OCI-LY1 (cell line): Measurements from ENCODE around the gene PNMA8B.

Experiments used
- H2AFZ ChIP-seq: fragments of 200-600 bp; sonication (generic), shearing (Covaris generic); 2 replicates; pipeline ENCODE4 v1.6.0; 2014; ENCODE audit warnings: antibody characterized with exemption, mild to moderate bottlenecking, low read length
- H3F3A ChIP-seq: fragments of 200-600 bp; sonication (generic), shearing (Covaris generic); 2 replicates; pipeline ENCODE4 v1.6.0; 2014; ENCODE audit warnings: mild to moderate bottlenecking, antibody characterized with exemption, low read length, moderate library complexity; ENCODE audit not compliant: insufficient read depth
- H3K27ac ChIP-seq: fragments of 200-600 bp; sonication (generic); 2 replicates; pipeline ENCODE4 v1.5.1; 2014; ENCODE audit warnings: low read length, mixed run types, mild to moderate bottlenecking, low read depth; ENCODE audit not compliant: poor library complexity, severe bottlenecking
- H3K27me3 ChIP-seq: fragments of 200-600 bp; sonication (generic); 2 replicates; pipeline ENCODE4 v1.6.0; 2014; ENCODE audit warnings: antibody characterized with exemption, mild to moderate bottlenecking, low read length, moderate library complexity; ENCODE audit not compliant: insufficient read depth
- H3K36me3 ChIP-seq: fragments of 200-600 bp; sonication (generic); 2 replicates; pipeline ENCODE4 v1.6.1; 2014; ENCODE audit warnings: mild to moderate bottlenecking, antibody characterized with exemption, low read length, moderate library complexity, mixed read lengths; ENCODE audit not compliant: insufficient read depth
- H3K4me1 ChIP-seq: fragments of 200-600 bp; sonication (generic); 2 replicates; pipeline ENCODE4 v1.5.1; 2014; ENCODE audit warnings: mild to moderate bottlenecking, low read length, moderate library complexity; ENCODE audit not compliant: insufficient read depth, severe bottlenecking
- H3K4me2 ChIP-seq: fragments of 200-600 bp; sonication (generic), shearing (Covaris generic); 2 replicates; pipeline ENCODE4 v1.6.1; 2014; ENCODE audit warnings: low read length
- H3K4me3 ChIP-seq: fragments of 200-600 bp; sonication (generic); 2 replicates; pipeline ENCODE4 v1.5.1; 2014; ENCODE audit warnings: low read length, low read depth, mild to moderate bottlenecking, mixed read lengths; ENCODE audit not compliant: poor library complexity, severe bottlenecking
- H3K79me2 ChIP-seq: fragments of 200-600 bp; shearing (Covaris generic); 2 replicates; pipeline ENCODE4 v1.6.1; 2016; ENCODE audit warnings: mixed run types, low read length, mixed read lengths; ENCODE audit not compliant: insufficient read depth
- H3K9ac ChIP-seq: fragments of 200-600 bp; sonication (generic), shearing (Covaris generic); 2 replicates; pipeline ENCODE4 v1.6.1; 2014; ENCODE audit warnings: mild to moderate bottlenecking, low read length, mixed read lengths
- H3K9me2 ChIP-seq: fragments of 200-600 bp; sonication (generic), shearing (Covaris generic); 2 replicates; pipeline ENCODE4 v1.6.1; 2014; ENCODE audit warnings: low read depth, mild to moderate bottlenecking, low read length, mixed read lengths
- H3K9me3 ChIP-seq: fragments of 200-600 bp; shearing (Covaris generic); 2 replicates; pipeline ENCODE4 v1.6.1; 2014; ENCODE audit warnings: low read length, mixed read lengths
- H4K20me1 ChIP-seq: fragments of 200-600 bp; sonication (generic), shearing (Covaris generic); 2 replicates; pipeline ENCODE4 v1.6.0; 2016; ENCODE audit warnings: mild to moderate bottlenecking, low read length; ENCODE audit not compliant: insufficient read depth
- CTCF ChIP-seq: fragments of 200-600 bp; sonication (generic), shearing (Covaris generic); IDR thresholded peaks from 2 replicates; pipeline ENCODE4 v1.5.1; 2017; ENCODE audit warnings: mild to moderate bottlenecking, antibody characterized with exemption, low read length, moderate library complexity, mixed read lengths
- EZH2 ChIP-seq: fragments of 200-600 bp; sonication (generic), shearing (Covaris generic); IDR thresholded peaks from 2 replicates; pipeline ENCODE4 v1.8.0; 2017; ENCODE audit warnings: borderline replicate concordance, mixed run types, mild to moderate bottlenecking, antibody characterized with exemption, low read length, moderate library complexity, mixed read lengths

PNMA8B gene

GRCh38 chr19:46491975-46492682 lies 3.5 kb downstream of the PNMA8B start:
- Histone ChIP-seq H3K9me2 (no peaks in the 10 kb centered on the region), H4K20me1 (no peaks in the 10 kb centered on the region), H3K4me3 (no peak overlapping the region), H3K27me3 (0 out of 2 replicates have a peak, but pooled peaks cover 3% of the 10 kb centered on the region), H2AFZ (no peak overlapping the region), H3K4me2 (no peak overlapping the region), H3K36me3 (no peaks in the 10 kb centered on the region), H3F3A (no peaks in the 10 kb centered on the region), H3K9ac (no peak overlapping the region), H3K4me1 (no peaks in the 10 kb centered on the region), H3K27ac (no peak overlapping the region), H3K9me3 (no peaks in the 10 kb centered on the region), H3K79me2 (no peaks in the 10 kb centered on the region)
- TF ChIP-seq CTCF: no peak

DNA sequence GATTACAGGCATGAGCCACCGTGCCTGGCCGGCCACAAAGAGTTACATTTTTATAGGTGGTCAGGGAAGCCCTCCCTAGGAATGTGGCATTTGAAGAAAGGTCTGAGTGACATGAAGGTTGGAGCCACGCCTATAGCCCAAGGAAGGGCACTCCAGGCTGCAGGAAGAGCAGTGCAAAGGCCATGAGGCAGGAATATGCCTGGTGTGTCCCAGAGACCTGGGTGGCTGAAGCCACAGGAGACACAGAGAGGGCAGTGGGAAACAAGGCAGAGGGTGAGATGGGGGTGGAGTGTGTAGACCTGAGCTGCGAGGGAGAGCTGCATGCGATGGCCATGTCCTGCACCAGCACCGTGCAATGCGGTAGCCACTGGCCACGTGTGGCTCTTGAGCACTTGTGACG lies 4.9 kb downstream of the PNMA8B start:
- Histone ChIP-seq H3K9me3 (no peaks in the 10 kb centered on the region), H3K36me3 (no peaks in the 10 kb centered on the region), H3F3A (no peaks in the 10 kb centered on the region), H2AFZ (no peak overlapping the region), H3K9ac (no peak overlapping the region), H3K4me2 (no peak overlapping the region), H3K79me2 (no peaks in the 10 kb centered on the region), H3K27ac (no peak overlapping the region), H3K4me1 (no peaks in the 10 kb centered on the region), H3K27me3 (0 out of 2 replicates have a peak, but pooled peaks cover 3% of the 10 kb centered on the region), H3K9me2 (no peaks in the 10 kb centered on the region), H4K20me1 (no peaks in the 10 kb centered on the region), H3K4me3 (no peak overlapping the region)
- no peak for TF ChIP-seq CTCF
- TF ChIP-seq EZH2: no peak

DNA sequence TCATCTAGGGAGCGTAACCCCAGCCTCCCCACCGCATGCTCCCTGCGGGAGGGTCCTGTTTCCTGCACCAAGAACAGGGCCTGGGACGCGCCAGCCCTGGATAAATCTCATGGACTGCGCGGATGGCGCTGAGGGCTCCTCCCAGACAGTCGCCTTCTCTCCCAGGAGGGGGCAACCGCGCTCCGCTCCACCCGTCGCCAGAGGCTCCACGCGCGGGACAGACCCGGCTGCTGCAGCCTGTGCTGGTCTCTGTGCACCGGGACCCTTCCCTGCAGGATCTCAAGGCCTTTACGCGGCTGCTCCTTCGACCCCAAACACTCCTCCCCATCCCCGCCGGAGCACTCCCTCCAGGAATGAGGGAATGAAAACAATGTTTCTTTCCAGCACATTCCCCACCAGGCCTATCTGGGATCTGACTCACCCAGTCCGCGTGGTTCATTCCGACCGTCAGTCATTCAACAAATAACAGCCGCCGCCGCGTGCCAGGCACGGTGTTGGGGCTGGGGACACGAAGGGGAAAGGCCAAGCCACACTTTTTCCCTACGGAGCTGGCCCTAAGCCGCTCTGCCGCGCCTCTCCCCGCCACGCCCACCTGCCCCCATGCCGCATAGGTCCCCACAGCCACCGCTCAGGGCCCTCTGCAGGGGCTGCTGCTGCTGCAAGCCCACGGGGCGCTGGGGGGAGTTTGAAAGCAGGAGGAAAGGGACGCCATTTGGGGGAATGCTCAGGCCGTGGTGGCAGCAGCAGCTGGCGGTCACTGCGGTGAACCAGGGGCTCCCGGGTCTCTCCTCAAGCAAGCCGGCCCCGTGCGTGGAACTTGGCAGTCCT lies 6.0 kb downstream of the PNMA8B start:
- 0 out of 2 replicates have a peak, but pooled peaks cover 5% of the 10 kb centered on the region for H3K27me3 ChIP-seq
- H3F3A ChIP-seq: no peaks in the 10 kb centered on the region
- TF ChIP-seq EZH2 (no peak), CTCF (no peak)
- H3K4me2 ChIP-seq: no peak overlapping the region
- no peak overlapping the region for H3K9ac ChIP-seq
- H3K4me1 ChIP-seq: no peaks in the 10 kb centered on the region
- no peak overlapping the region for H3K4me3 ChIP-seq
- no peaks in the 10 kb centered on the region for H3K9me3 ChIP-seq
- H3K79me2 ChIP-seq: no peaks in the 10 kb centered on the region
- no peaks in the 10 kb centered on the region for H4K20me1 ChIP-seq
- no peaks in the 10 kb centered on the region for H3K36me3 ChIP-seq
- no peak overlapping the region for H3K27ac ChIP-seq
- no peaks in the 10 kb centered on the region for H3K9me2 ChIP-seq
- no peak overlapping the region for H2AFZ ChIP-seq
